Erythroblast (primary cell): ENCODE data around the gene LYRM1.

Experiments
- GATA1 ChIP-seq: IDR thresholded peaks from 2 replicates; pipeline ENCODE4 v1.6.1; 2011; ENCODE audit warnings: low read depth, mild to moderate bottlenecking, control low read depth, low read length, moderate library complexity
- POLR2A ChIP-seq: IDR thresholded peaks from 2 replicates; pipeline ENCODE4 v1.6.1; 2011; ENCODE audit warnings: mild to moderate bottlenecking, low read length

DNA sequence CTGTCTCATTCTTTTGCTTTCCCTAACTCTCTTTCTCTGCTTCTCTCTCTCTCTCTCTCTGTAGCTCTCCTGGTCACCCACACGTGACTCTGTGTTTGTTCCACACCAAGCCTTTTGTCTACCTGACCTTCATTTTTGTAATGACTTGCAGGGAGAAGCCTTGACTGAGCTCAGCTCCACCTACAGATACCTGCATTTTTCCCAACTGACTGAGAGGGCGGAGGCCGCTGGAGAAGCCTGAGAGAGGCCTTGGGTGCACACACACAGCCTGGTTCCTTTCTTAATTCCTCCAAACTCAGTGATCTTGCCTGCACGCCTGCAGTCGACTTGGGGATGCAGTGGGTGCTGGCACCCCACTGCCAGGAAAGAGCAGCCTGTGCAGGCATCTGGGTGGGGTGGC is 68.8 kb downstream of the LYRM1 start:
- TF ChIP-seq POLR2A (no peak), GATA1 (no peak)
